ENCODE measurements around the gene RTKN. TPM values are rescaled to one million over a fixed set of nuclear protein-coding genes. Genes with fewer than 3 reads are reported as not detected.

Gene RTKN
- total RNA-seq, 3 donors from 2014 or later, result 9.3 to 49.9 (median 36.7) TPM

GRCh38 chr2:74439373-74439772, 2.4 kb downstream of the RTKN start:
- TF ChIP-seq POLR2A (IDR thresholded peaks at IDR 0.05) (no peak), POLR2AphosphoS5 (IDR thresholded peaks at IDR 0.05) (no peak), CTCF (IDR thresholded peaks at IDR 0.05) (no peak)
- Histone ChIP-seq H3K36me3 (no peaks in the 10 kb centered on the region), H3K4me1 (peaks cover 5 to 15% of the 10 kb centered on the region in 2 donors), H3K9me3 (no peaks in the 10 kb centered on the region), H3K27ac (peak overlapping the region; percentile 93 to 97), H3K4me3 (peak overlapping the region; percentile 47 to 84 (median 60)), H3K27me3 (no peaks in the 10 kb centered on the region)
- intact Hi-C loops (cut with DNase I; ENCODE audit: low total_unique reads), result no loop called here
- no peak for DNase-seq (ENCODE audit: low spot score in 2 of 2)

- Histone ChIP-seq H3K36me3 (no peaks in the 10 kb centered on the region), H3K4me1 (peaks cover 5 to 15% of the 10 kb centered on the region in 2 donors), H3K27ac (no peak overlapping the region), H3K27me3 (no peaks in the 10 kb centered on the region), H3K9me3 (no peaks in the 10 kb centered on the region), H3K4me3 (no peak overlapping the region)
- intact Hi-C loops (cut with DNase I; ENCODE audit: low total_unique reads), result no loop called here
- TF ChIP-seq POLR2A (IDR thresholded peaks at IDR 0.05), result no peak
- no peak for TF ChIP-seq POLR2AphosphoS5 (IDR thresholded peaks at IDR 0.05)
- no peak for TF ChIP-seq CTCF (IDR thresholded peaks at IDR 0.05)
- no peak for DNase-seq (ENCODE audit: low spot score in 2 of 2)
Measured at GRCh38 chr2:74438248-74438647, 3.5 kb downstream of the RTKN start.

GRCh38 chr2:74436848-74437695, 4.7 kb downstream of the RTKN start:
- H3K9me3 ChIP-seq, result no peaks in the 10 kb centered on the region
- H3K4me1 ChIP-seq, result peaks cover 5 to 15% of the 10 kb centered on the region in 2 donors
- no peaks in the 10 kb centered on the region for H3K36me3 ChIP-seq
- H3K4me3 ChIP-seq, result no peak overlapping the region
- TF ChIP-seq POLR2AphosphoS5 (IDR thresholded peaks at IDR 0.05) (no peak), POLR2A (IDR thresholded peaks at IDR 0.05) (no peak), CTCF (IDR thresholded peaks at IDR 0.05) (no peak)
- intact Hi-C loops (cut with DNase I; ENCODE audit: low total_unique reads), result no loop called here
- DNase-seq (ENCODE audit: low spot score in 2 of 2), result no peak
- H3K27ac ChIP-seq, result peak overlapping the region in 1 of 2 donors; percentile 7
- no peaks in the 10 kb centered on the region for H3K27me3 ChIP-seq

GRCh38 chr2:74436111-74436805, 5.5 kb downstream of the RTKN start:
- Histone ChIP-seq H3K27me3 (no peaks in the 10 kb centered on the region), H3K4me1 (peaks cover 5 to 15% of the 10 kb centered on the region in 2 donors), H3K27ac (peak overlapping the region in 1 of 2 donors; percentile 7), H3K9me3 (no peaks in the 10 kb centered on the region), H3K36me3 (no peaks in the 10 kb centered on the region), H3K4me3 (no peak overlapping the region)
- intact Hi-C loops (cut with DNase I; ENCODE audit: low total_unique reads), result no loop called here
- TF ChIP-seq POLR2AphosphoS5 (IDR thresholded peaks at IDR 0.05), result no peak
- no peak for TF ChIP-seq POLR2A (IDR thresholded peaks at IDR 0.05)
- TF ChIP-seq CTCF (IDR thresholded peaks at IDR 0.05), result no peak
- no peak for DNase-seq (ENCODE audit: low spot score in 2 of 2)

- no peak for DNase-seq (ENCODE audit: low spot score in 2 of 2)
- TF ChIP-seq POLR2AphosphoS5 (IDR thresholded peaks at IDR 0.05), result no peak
- no peak for TF ChIP-seq POLR2A (IDR thresholded peaks at IDR 0.05)
- TF ChIP-seq CTCF (IDR thresholded peaks at IDR 0.05), result no peak
- Histone ChIP-seq H3K27me3 (no peaks in the 10 kb centered on the region), H3K36me3 (no peaks in the 10 kb centered on the region), H3K4me1 (no peaks in the 10 kb centered on the region), H3K27ac (no peak overlapping the region), H3K9me3 (no peaks in the 10 kb centered on the region), H3K4me3 (no peak overlapping the region)
- intact Hi-C loops (cut with DNase I; ENCODE audit: low total_unique reads), result no loop called here
Measured at GRCh38 chr2:74430502-74430901, 11.2 kb downstream of the RTKN start.
